ENCODE measurements around the gene CDHR3.
"Not testable (repeated sequence)": the region's sequence is repeated elsewhere in the genome, so short reads cannot be mapped to it uniquely, and the experiment has no call there.

CDHR3 gene

GRCh38 chr7:105962353-105962752 is 711 bp upstream of the CDHR3 start:
- no peak for DNase-seq

DNA sequence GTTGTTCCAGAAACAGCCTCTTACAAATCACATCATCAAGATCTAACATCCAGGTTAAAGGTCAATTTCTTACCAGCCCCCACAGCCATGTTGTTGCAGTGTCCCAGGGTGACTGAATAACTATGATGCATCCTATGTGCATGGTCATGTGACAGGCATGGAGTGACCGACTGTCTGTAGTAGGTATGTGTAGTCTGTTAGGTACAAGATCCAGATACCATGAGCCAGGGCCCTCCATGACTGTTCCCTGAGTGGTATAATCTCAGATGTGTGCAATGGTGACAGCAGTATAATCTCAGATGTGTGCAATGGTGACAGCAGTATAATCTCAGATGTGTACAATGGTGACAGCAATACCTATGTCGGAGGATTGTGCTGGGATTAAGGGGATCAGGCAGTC is 8.8 kb downstream of the CDHR3 start:
- no peak for DNase-seq

GRCh38 chr7:105972276-105972675 is 9.2 kb downstream of the CDHR3 start:
- DNase-seq = no peak

- DNase-seq = no peak
Observed at GRCh38 chr7:105974471-105974870, 11.4 kb downstream of the CDHR3 start.

- no peak for DNase-seq
Observed at GRCh38 chr7:105975770-105976417, 12.8 kb downstream of the CDHR3 start.

- no peak for DNase-seq
Observed at GRCh38 chr7:105976868-105977267, 13.8 kb downstream of the CDHR3 start.

DNA sequence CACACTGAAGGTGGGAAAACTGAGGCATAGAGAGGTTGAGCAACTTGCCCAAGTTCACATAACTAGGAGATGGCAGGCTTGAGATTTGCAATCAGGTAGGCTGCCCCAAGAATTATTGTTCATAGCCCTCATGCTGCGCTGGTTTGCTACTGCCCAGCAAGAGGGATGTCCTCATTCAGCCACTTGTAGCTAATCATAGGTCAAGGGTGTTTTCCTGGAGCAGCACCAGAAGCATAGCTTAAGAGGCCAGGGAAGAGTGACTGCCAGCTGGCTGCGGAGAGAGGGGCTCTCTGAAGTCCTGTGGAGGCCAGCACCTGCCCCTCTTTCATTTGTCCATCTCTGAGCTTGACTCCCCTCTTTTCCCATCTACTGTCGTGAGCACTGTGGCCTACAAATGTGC is 15.0 kb downstream of the CDHR3 start:
- DNase-seq = no peak

GRCh38 chr7:105978974-105979373 is 15.9 kb downstream of the CDHR3 start:
- DNase-seq = no peak

- DNase-seq = no peak
Observed at GRCh38 chr7:105979405-105979804, 16.3 kb downstream of the CDHR3 start.

DNA sequence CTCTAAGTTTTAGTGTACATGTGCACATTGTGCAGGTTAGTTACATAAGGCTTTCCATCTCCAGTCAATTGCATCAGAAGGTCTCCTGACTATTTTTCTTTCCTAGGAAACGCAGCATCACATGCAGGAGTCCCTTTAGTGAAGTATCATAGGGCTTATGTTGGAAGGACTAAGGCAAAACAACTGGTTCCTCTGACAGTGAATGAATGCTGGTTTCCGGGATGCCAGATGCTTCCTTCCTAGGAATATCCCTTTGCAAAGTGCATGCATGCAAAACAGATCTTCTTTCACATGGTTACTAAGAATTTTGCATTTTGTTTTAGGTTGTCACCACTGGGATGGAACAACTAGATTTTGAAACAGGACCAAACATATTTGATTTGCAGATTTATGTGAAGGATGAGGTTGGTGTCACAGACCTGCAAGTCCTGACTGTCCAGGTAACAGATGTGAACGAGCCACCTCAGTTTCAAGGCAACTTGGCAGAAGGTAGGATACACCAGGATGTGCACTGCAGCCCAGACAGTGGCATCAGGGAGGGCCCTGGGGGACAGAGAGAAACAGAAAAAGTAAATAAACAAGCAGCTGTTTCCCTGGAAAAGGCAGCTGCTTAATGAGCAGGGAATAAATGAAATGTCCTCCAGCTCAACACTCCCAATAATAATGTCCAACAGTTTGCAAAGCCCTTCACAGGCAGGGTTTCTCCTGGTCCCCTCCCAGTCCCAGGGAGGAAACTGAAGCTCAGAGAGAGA is 17.8 kb downstream of the CDHR3 start:
- no peak for DNase-seq

DNA sequence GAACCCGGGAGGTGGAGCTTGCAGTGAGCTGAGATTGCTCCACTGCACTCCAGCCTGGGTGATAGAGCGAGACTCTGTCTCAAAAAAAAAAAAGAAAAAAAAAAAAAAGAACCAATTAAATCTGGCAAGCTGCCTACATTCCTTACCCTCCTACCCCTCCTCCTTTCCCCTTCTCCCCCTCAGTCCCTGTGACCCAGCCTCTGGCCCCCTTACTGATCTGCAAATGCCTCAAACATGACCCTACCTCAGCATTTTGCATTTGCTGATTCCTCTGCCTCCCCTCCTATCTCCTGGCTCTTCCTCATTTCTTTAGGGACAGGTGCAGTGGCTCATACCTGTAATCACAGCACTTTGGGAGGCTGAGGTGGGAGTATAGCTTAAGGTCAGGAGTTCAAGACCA is 19.3 kb downstream of the CDHR3 start:
- DNase-seq = no peak

DNA sequence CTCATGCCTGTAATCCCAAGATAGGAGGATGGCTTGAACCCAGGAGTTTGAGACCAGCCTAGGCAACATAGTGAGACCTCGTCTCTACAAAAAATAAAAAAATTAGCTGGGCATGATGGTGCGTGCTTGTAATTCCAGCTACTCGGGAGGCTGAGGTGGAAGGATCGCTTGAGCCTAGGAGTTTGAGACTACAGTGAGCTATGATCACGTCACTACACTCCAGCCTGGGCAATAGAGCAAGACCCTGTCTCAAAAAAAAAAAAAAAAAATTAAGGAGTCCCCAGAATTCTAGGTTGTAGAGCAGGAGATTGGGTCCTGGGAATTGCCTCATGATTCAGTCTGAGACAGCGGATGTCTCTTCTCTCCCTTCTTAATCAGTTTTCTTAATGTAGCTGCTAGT is 21.7 kb downstream of the CDHR3 start:
- DNase-seq = not testable (repeated sequence)

GRCh38 chr7:105985229-105985628 is 22.2 kb downstream of the CDHR3 start:
- DNase-seq = no peak

GRCh38 chr7:105985672-105986215 is 22.7 kb downstream of the CDHR3 start:
- no peak for DNase-seq

DNA sequence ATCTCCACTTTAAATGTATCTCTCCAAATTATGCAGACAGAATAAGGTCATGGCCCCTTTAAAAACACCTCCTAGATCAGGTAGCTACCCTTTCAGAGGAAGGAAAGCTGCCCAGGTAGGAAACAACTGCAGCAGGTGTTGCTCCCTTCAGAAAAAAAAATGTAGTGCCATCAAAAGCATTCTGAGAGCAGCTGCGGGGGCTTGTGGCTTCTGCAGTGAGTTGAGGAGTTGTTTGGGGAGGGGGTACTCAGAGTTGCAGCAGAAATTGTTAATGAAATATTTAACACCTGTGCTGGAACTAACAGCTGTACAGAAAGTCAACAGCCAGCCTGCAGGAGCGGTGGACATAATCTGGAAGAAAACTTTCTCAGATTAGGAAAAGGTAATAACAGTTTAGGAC is 24.0 kb downstream of the CDHR3 start:
- no peak for DNase-seq

DNA sequence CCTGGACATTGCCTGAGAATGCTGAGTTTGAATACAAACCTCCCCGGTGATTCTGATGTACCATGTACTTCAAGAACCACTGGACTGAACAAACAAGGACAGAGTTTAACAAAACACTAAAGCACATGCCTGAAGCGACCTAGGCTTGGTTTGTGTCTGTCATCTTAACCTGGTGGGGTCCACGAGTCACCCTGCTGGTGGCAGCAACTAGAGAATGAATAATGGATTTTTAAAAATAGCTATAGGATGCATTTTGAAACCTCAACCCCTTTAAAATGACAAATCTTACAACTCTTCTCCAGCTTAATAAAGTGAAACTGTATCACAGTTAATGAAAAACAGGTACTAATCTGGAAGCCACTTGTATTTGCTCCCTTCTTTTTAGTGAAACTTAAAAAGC is 25.2 kb downstream of the CDHR3 start:
- DNase-seq = no peak

DNA sequence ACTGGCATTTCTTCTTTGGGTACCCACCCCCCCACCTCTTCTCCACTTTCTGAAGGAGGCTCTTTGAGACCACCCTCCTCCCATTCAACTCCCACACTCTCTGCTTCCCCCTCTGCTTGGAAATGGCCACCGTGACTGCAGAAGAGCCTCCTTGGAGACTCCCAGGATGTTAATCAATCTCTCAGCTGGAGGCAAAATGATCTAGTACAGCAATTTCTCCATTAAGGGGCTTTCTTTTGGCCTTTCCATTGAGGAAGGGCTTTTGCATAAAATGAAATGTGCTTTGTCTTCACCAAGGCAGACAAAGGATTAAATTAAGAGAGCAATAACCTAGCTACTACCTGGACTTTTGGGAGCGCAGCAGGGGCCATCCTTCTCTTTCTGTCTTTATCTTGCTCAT is 26.1 kb downstream of the CDHR3 start:
- no peak for DNase-seq

- DNase-seq = no peak
Observed at GRCh38 chr7:105989686-105990085, 26.6 kb downstream of the CDHR3 start.

DNA sequence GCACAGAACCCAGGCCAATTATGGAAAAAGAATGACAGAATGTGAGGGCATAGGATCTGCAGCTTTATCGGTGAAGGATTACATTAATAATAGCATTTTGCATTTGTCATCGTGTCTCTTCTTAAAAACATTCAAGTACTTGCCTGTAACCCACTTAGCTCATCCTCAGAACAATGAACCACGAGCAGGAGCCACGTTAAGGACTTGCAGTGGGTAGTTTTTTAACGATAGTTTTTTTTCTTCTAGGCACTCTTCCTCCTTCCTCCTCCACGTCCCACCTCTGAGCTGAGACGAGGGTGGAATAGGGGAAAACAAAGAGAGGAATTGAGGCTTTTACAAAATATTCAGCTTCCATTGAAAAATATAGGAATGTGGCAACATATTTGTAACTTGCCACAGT is 27.1 kb downstream of the CDHR3 start:
- no peak for DNase-seq

DNA sequence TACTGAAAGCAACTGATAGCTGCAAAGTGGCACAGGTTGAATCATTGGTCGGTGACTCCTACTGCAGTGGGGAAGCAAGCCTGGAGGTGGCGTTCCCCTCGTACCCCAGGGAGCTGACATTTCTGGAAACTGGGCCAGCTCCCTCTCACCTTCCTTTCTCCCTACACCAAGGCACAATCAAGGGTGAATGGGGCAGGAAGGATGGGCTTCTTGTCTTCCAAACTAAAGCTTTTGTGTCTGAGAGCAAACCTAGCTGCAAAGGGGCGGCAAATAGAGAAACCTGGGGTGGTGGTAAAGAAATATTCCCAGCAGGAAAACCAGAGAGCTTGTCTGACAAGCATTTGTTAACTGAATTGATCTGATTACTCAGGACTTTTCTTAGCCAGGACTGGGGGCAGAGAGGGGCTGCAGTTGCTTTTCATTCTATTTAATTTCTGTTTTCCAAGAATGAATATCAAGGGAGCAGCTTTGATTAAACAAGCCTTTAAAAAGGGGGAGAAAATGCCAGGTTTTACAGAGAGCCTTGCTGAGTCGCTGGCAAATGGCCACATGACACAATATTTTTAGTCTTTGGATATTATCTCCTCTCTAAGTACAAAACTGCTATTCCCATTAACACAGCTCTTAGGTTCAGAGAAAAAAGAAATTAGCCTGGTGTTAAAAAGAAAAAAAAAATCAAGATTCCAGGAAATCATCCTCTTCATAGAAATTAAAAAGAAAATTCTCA is 27.8 kb downstream of the CDHR3 start:
- DNase-seq = no peak

- DNase-seq = no peak
Observed at GRCh38 chr7:105992905-105993304, 29.8 kb downstream of the CDHR3 start.

- DNase-seq = no peak
Observed at GRCh38 chr7:105996860-105997737, 34.0 kb downstream of the CDHR3 start.

GRCh38 chr7:105999256-105999655 is 36.2 kb downstream of the CDHR3 start:
- DNase-seq = no peak

Measured in activated T-cell treated with anti-CD3 and anti-CD28 coated beads, Interleukin-2, amount 50 U/mL, for 48 hours (primary cell).